Activated T-helper 1 cell treated with anti-CD3 and anti-CD28 coated beads, Interleukin-12 subunit alpha, Interleukin-12 subunit beta, Interleukin-2, Interleukin-4 antibody, amounts not matched to agents 30 ng/mL and 10 ng/mL and 1 ng/mL, durations not matched to agents 14 hours and 24 hours and 36 hours (primary cell): ENCODE results near the gene RBBP5. TPM values are rescaled to one million over a fixed set of nuclear protein-coding genes. Genes with fewer than 3 reads are reported as not detected.
A peak's percentile ranks its signal among the peaks of the same experiment; 100 is the strongest.
"Not testable (repeated sequence)": the region's sequence is repeated elsewhere in the genome, so short reads cannot be mapped to it uniquely, and the experiment has no call there.

ENCODE experiments used
- DNase-seq: peaks from one replicate; pipeline ENCODE4 v3.0.0; 2021; ENCODE audit warnings: low spot score
- H3K27ac Mint-ChIP-seq: one replicate; pipeline ENCODE4 v1.8.0; 2021; ENCODE audit warnings: mild to moderate bottlenecking, mixed read lengths
- H3K27me3 Mint-ChIP-seq: one replicate; pipeline ENCODE4 v1.8.0; 2022; ENCODE audit warnings: mild to moderate bottlenecking, moderate library complexity, mixed read lengths; ENCODE audit not compliant: insufficient read depth
- H3K36me3 Mint-ChIP-seq: one replicate; pipeline ENCODE4 v1.8.0; 2021; ENCODE audit warnings: low read depth, mixed read lengths
- H3K4me1 Mint-ChIP-seq: one replicate; pipeline ENCODE4 v1.8.0; 2021; ENCODE audit warnings: low read depth, mixed read lengths
- H3K4me3 Mint-ChIP-seq: one replicate; pipeline ENCODE4 v1.8.0; 2021; ENCODE audit warnings: mild to moderate bottlenecking, moderate library complexity, mixed read lengths
- H3K9me3 Mint-ChIP-seq: one replicate; pipeline ENCODE4 v1.8.0; 2021; ENCODE audit warnings: mixed read lengths
- intact Hi-C: fragments of 100-400 bp; cut with micrococcal nuclease; formaldehyde crosslinking; loops from one replicate; pipeline ENCODE4 v1.15.1; 2024
- total RNA-seq: library from RNA; stranded (reverse); gene quantifications from 2 replicates; pipeline ENCODE4 v1.2.3, GENCODE V29; 2022

Gene RBBP5
- 21.5 and 24.7 TPM in 2 replicates for total RNA-seq

- peaks cover 39% of the 10 kb centered on the region for H3K4me1 Mint-ChIP-seq
- H3K27me3 Mint-ChIP-seq = no peaks in the 10 kb centered on the region
- intact Hi-C loops = loop anchor here (1.0 to 10.0 kb wide), 8 partner anchors 19 to 607 kb away; partner anchors contain the start of genes DSTYK and MDM4
- no peaks in the 10 kb centered on the region for H3K9me3 Mint-ChIP-seq
- H3K4me3 Mint-ChIP-seq = peak within 1 kb of the TSS; percentile 98
- peaks cover 13% of the 10 kb centered on the region for H3K36me3 Mint-ChIP-seq
- peak; percentile 92 for DNase-seq
- H3K27ac Mint-ChIP-seq = peak within 1 kb of the TSS; percentile 98
These were observed at the start of gene RBBP5 for GRCh38 chr1:205121660-205122488. Gene RBBP5, minus strand, starts transcription at chr1:205121978. Its CDS starts 105 bp downstream, at chr1:205121873.

GRCh38 chr1:205171369-205171768 lies 49.6 kb upstream of the RBBP5 start:
- H3K27ac Mint-ChIP-seq = peak overlapping the region; percentile 64
- no peaks in the 10 kb centered on the region for H3K9me3 Mint-ChIP-seq
- no peaks in the 10 kb centered on the region for H3K27me3 Mint-ChIP-seq
- H3K4me3 Mint-ChIP-seq = peak overlapping the region; percentile 40
- H3K36me3 Mint-ChIP-seq = peaks cover 47% of the 10 kb centered on the region
- intact Hi-C loops = loop anchor here (1.0 kb wide), 1 partner anchor 28 kb away; no protein-coding TSS in a partner anchor
- peaks cover 42% of the 10 kb centered on the region for H3K4me1 Mint-ChIP-seq
- no peak for DNase-seq

GRCh38 chr1:205170532-205171269 lies 48.9 kb upstream of the RBBP5 start:
- Mint-ChIP-seq H3K4me3 (no peak overlapping the region), H3K36me3 (peaks cover 49% of the 10 kb centered on the region), H3K9me3 (no peaks in the 10 kb centered on the region), H3K4me1 (peaks cover 42% of the 10 kb centered on the region), H3K27me3 (no peaks in the 10 kb centered on the region), H3K27ac (peak overlapping the region; percentile 30)
- intact Hi-C loops = loop anchor here (1.0 kb wide), 1 partner anchor 29 kb away; no protein-coding TSS in a partner anchor
- DNase-seq = no peak

GRCh38 chr1:205169248-205169647 lies 47.5 kb upstream of the RBBP5 start:
- no peak overlapping the region for H3K27ac Mint-ChIP-seq
- intact Hi-C loops = no loop called here
- peaks cover 42% of the 10 kb centered on the region for H3K4me1 Mint-ChIP-seq
- H3K36me3 Mint-ChIP-seq = peaks cover 56% of the 10 kb centered on the region
- no peak for DNase-seq
- no peak overlapping the region for H3K4me3 Mint-ChIP-seq
- H3K9me3 Mint-ChIP-seq = no peaks in the 10 kb centered on the region
- H3K27me3 Mint-ChIP-seq = no peaks in the 10 kb centered on the region

GRCh38 chr1:205168291-205168690 lies 46.5 kb upstream of the RBBP5 start:
- DNase-seq = no peak
- peaks cover 64% of the 10 kb centered on the region for H3K36me3 Mint-ChIP-seq
- H3K9me3 Mint-ChIP-seq = no peaks in the 10 kb centered on the region
- intact Hi-C loops = no loop called here
- H3K27me3 Mint-ChIP-seq = no peaks in the 10 kb centered on the region
- H3K4me3 Mint-ChIP-seq = no peak overlapping the region
- no peak overlapping the region for H3K27ac Mint-ChIP-seq
- peaks cover 47% of the 10 kb centered on the region for H3K4me1 Mint-ChIP-seq

GRCh38 chr1:205162301-205162700 lies 40.5 kb upstream of the RBBP5 start:
- Mint-ChIP-seq H3K27ac (no peak overlapping the region), H3K36me3 (peaks cover 74% of the 10 kb centered on the region), H3K9me3 (peaks cover 5% of the 10 kb centered on the region), H3K4me3 (no peak overlapping the region), H3K4me1 (peaks cover 10% of the 10 kb centered on the region), H3K27me3 (no peaks in the 10 kb centered on the region)
- DNase-seq = no peak
- intact Hi-C loops = no loop called here

GRCh38 chr1:205161076-205161475 lies 39.3 kb upstream of the RBBP5 start:
- no peak for DNase-seq
- Mint-ChIP-seq H3K4me1 (peaks cover 5% of the 10 kb centered on the region), H3K27me3 (no peaks in the 10 kb centered on the region), H3K27ac (no peak overlapping the region), H3K36me3 (peaks cover 77% of the 10 kb centered on the region), H3K4me3 (no peak overlapping the region), H3K9me3 (peaks cover 17% of the 10 kb centered on the region)
- intact Hi-C loops = no loop called here

GRCh38 chr1:205158048-205158616 lies 36.4 kb upstream of the RBBP5 start:
- H3K4me3 Mint-ChIP-seq = no peak overlapping the region
- no peaks in the 10 kb centered on the region for H3K27me3 Mint-ChIP-seq
- H3K27ac Mint-ChIP-seq = no peak overlapping the region
- no peaks in the 10 kb centered on the region for H3K4me1 Mint-ChIP-seq
- H3K36me3 Mint-ChIP-seq = peaks cover 83% of the 10 kb centered on the region
- peaks cover 23% of the 10 kb centered on the region for H3K9me3 Mint-ChIP-seq
- DNase-seq = no peak
- intact Hi-C loops = no loop called here

- intact Hi-C loops, H3K27ac Mint-ChIP-seq, H3K27me3 Mint-ChIP-seq, H3K4me3 Mint-ChIP-seq, H3K4me1 Mint-ChIP-seq, DNase-seq: not testable (repeated sequence)
- Mint-ChIP-seq H3K36me3 (peaks cover 71% of the 10 kb centered on the region), H3K9me3 (peaks cover 23% of the 10 kb centered on the region)
These were observed 34.0 kb upstream of the RBBP5 start for GRCh38 chr1:205155665-205156377.

GRCh38 chr1:205152505-205152904 lies 30.7 kb upstream of the RBBP5 start:
- no peak overlapping the region for H3K4me3 Mint-ChIP-seq
- H3K27me3 Mint-ChIP-seq = no peaks in the 10 kb centered on the region
- H3K9me3 Mint-ChIP-seq = peaks cover 19% of the 10 kb centered on the region
- no peaks in the 10 kb centered on the region for H3K4me1 Mint-ChIP-seq
- H3K27ac Mint-ChIP-seq = no peak overlapping the region
- no peak for DNase-seq
- H3K36me3 Mint-ChIP-seq = peaks cover 63% of the 10 kb centered on the region
- intact Hi-C loops = no loop called here

- H3K27ac Mint-ChIP-seq = no peak overlapping the region
These were observed 29.1 kb upstream of the RBBP5 start for GRCh38 chr1:205150651-205151428.

More at GRCh38 chr1:205150651-205151428, 29.1 kb upstream of the RBBP5 start:
- Mint-ChIP-seq H3K27me3 (no peaks in the 10 kb centered on the region), H3K4me3 (no peak overlapping the region), H3K36me3 (peaks cover 57% of the 10 kb centered on the region), H3K9me3 (peaks cover 4% of the 10 kb centered on the region), H3K4me1 (no peaks in the 10 kb centered on the region)
- DNase-seq = no peak
- intact Hi-C loops = no loop called here
